Endothelial cell of umbilical vein (primary cell): ENCODE results near the gene TSPAN18. TPM values are rescaled to one million over a fixed set of nuclear protein-coding genes. Genes with fewer than 3 reads are reported as not detected.

Experiments used
- BruUV-seq: library from RNA; stranded (reverse); fragments of 400-500 nt; replicated peaks from 2 replicates; lab custom pipeline; 2021; lab: Mats Ljungman, UMichigan
- CTCF ChIA-PET: fragments of 300-600, 350-600 bp; sonication (Branson Sonifier 250); formaldehyde crosslinking; loops from one replicate; lab custom pipeline; 2021; ENCODE audit warnings: antibody characterized with exemption, inconsistent platforms; lab: Charles Lee
- POLR2A ChIA-PET: fragments of 300-600, 350-600 bp; sonication (Branson Sonifier 250); formaldehyde crosslinking; loops from one replicate; lab custom pipeline; 2021; ENCODE audit warnings: antibody characterized with exemption, inconsistent platforms; lab: Charles Lee
- DNase-seq: peaks from one replicate; pipeline ENCODE4 v3.0.0-alpha.2; 2011; ENCODE audit warnings: low read depth, low spot score
- FAIRE-seq: peaks from 2 replicates; lab custom pipeline; 2011; peaks lifted over from hg19 to GRCh38; lab: Jason Lieb, UNC
- H2AFZ ChIP-seq: 2 replicates; pipeline ENCODE4 v1.6.0; 2012; ENCODE audit warnings: low read depth, low read length, control low read depth, inconsistent platforms
- H3K27ac ChIP-seq: 2 replicates; pipeline ENCODE4 v1.5.1; 2011; ENCODE audit warnings: low read depth, mild to moderate bottlenecking, control low read depth, low read length, moderate library complexity; ENCODE audit not compliant: insufficient read depth
- H3K27me3 ChIP-seq, 2 experiments: 2 replicates each; pipeline versions ENCODE4 v1.6.0 to v1.6.1; 2011; ENCODE audit warnings: low read length in 2 of 2, mixed read lengths in 1 of 2; ENCODE audit not compliant: control insufficient read depth in 2 of 2, insufficient read depth in 2 of 2
- H3K36me3 ChIP-seq, 2 experiments: 2 replicates in 1 of 2; 3 replicates in 1 of 2; pipeline ENCODE4 v1.5.1; 2011; ENCODE audit warnings: low read length in 2 of 2, mild to moderate bottlenecking in 1 of 2, moderate library complexity in 1 of 2; ENCODE audit not compliant: control insufficient read depth in 2 of 2, insufficient read depth in 2 of 2; ENCODE audit errors: extremely low read depth in 1 of 2
- H3K4me1 ChIP-seq: 3 replicates; pipeline ENCODE4 v1.5.1; 2011; ENCODE audit warnings: mild to moderate bottlenecking, low read length; ENCODE audit not compliant: control insufficient read depth, insufficient read depth; ENCODE audit errors: extremely low read depth
- H3K4me2 ChIP-seq: 2 replicates; pipeline ENCODE4 v1.6.1; 2011; ENCODE audit warnings: low read length, control low read depth, mixed read lengths; ENCODE audit not compliant: insufficient read depth
- H3K4me3 ChIP-seq, 3 experiments: fragments of 200-600 bp in 1 of 3; sonication (generic), shearing (Covaris generic) in 1 of 3; replicated peaks in 1 of 3; 2 replicates each; pipeline ENCODE4 v1.5.1; 2011 to 2016; ENCODE audit warnings: control low read depth in 3 of 3, low read length in 3 of 3, mild to moderate bottlenecking in 2 of 3, inconsistent platforms in 1 of 3, low read depth in 1 of 3, moderate library complexity in 1 of 3; ENCODE audit not compliant: insufficient read depth in 1 of 3
- H3K79me2 ChIP-seq: 2 replicates; pipeline ENCODE4 v1.6.0; 2012; ENCODE audit warnings: low read length, inconsistent platforms; ENCODE audit not compliant: control insufficient read depth, insufficient read depth
- H3K9ac ChIP-seq: replicated peaks from 2 replicates; pipeline ENCODE3; 2011; ENCODE audit warnings: low read length, control low read depth; ENCODE audit not compliant: insufficient read depth; ENCODE audit errors: extremely low read depth
- H3K9me1 ChIP-seq: replicated peaks from 3 replicates; pipeline ENCODE4 v1.6.0; 2011; ENCODE audit warnings: mild to moderate bottlenecking, low read length; ENCODE audit not compliant: control insufficient read depth, insufficient read depth; ENCODE audit errors: extremely low read depth
- H3K9me3 ChIP-seq: replicated peaks from 2 replicates; pipeline ENCODE4 v1.5.1; 2012; ENCODE audit warnings: low read length, inconsistent platforms; ENCODE audit not compliant: control insufficient read depth, insufficient read depth
- H4K20me1 ChIP-seq: replicated peaks from 2 replicates; pipeline ENCODE3; 2011; ENCODE audit warnings: mild to moderate bottlenecking, low read length; ENCODE audit not compliant: control insufficient read depth, insufficient read depth; ENCODE audit errors: extremely low read depth
- FOS ChIP-seq: IDR thresholded peaks from 2 replicates; pipeline ENCODE4 v1.6.1; 2011; ENCODE audit warnings: mild to moderate bottlenecking, low read length, moderate library complexity, borderline replicate concordance; ENCODE audit not compliant: insufficient read depth
- JUN ChIP-seq: IDR thresholded peaks from 2 replicates; pipeline ENCODE4 v1.6.1; 2011; ENCODE audit warnings: borderline replicate concordance, low read depth; ENCODE audit not compliant: insufficient read length, insufficient read depth
- MYC ChIP-seq: IDR thresholded peaks from one replicate; pipeline ENCODE4 v1.6.1; 2011; ENCODE audit warnings: mild to moderate bottlenecking, low read depth, low read length
- POLR2A ChIP-seq: IDR thresholded peaks from 2 replicates; pipeline ENCODE4 v1.6.1; 2012; ENCODE audit warnings: low read depth, mild to moderate bottlenecking, control low read depth, low read length
- POLR2AphosphoS5 ChIP-seq: IDR thresholded peaks from 2 replicates; pipeline ENCODE4 v1.6.1; 2012; ENCODE audit warnings: low read depth, mild to moderate bottlenecking, control low read depth, low read length, moderate library complexity; ENCODE audit not compliant: insufficient read depth
- dilution Hi-C: fragments of 300-500 bp; cut with MboI; formaldehyde crosslinking; loops from one replicate; pipeline ENCODE4 v1.15.0; 2019; ENCODE audit warnings: low sequenced_read_pairs; ENCODE audit not compliant: extremely low pct_ligation_motif_present
- intact Hi-C: fragments of 100-400 bp; cut with micrococcal nuclease; formaldehyde crosslinking; loops from one replicate; pipeline ENCODE4 v1.10.0; 2022
- polyA plus RNA-seq, 4 experiments: library from polyadenylated mRNA; depleted of rRNA in 3 of 4; stranded (reverse) in 3 of 4; unstranded in 1 of 4; fragments of >200 nt; gene quantifications; 2 replicates each; pipeline versions ENCODE4 v1.2.1 to v1.2.3, GENCODE V29; 2011 to 2012; ENCODE audit warnings: missing spikeins in 1 of 4
- total RNA-seq: library from RNA; stranded (reverse); gene quantifications from 2 replicates; pipeline ENCODE4 v1.2.3, GENCODE V29; 2021
- TF ChIP-seq, protein P1 (sequence below), 2 donors: IDR thresholded peaks; 1 replicate in 1 of 2; 2 replicates in 1 of 2; pipeline ENCODE4 v1.5.1; 2011; ENCODE audit warnings: low read length in 2 of 2, mild to moderate bottlenecking in 2 of 2, moderate library complexity in 2 of 2, control low read depth in 1 of 2, inconsistent platforms in 1 of 2, low read depth in 1 of 2; ENCODE audit not compliant: insufficient read depth in 1 of 2; ENCODE audit errors: extremely low read depth in 1 of 2
- TF ChIP-seq, protein P2 (sequence below): IDR thresholded peaks from 2 replicates; pipeline ENCODE4 v1.6.1; 2011; ENCODE audit not compliant: insufficient read depth, insufficient read length

TSPAN18 gene
- total and polyA plus RNA-seq, 2 donors (not counting 3 experiments of a cell fraction or from before 2014, with no cell fraction given), result 32.2 to 118 TPM

DNA sequence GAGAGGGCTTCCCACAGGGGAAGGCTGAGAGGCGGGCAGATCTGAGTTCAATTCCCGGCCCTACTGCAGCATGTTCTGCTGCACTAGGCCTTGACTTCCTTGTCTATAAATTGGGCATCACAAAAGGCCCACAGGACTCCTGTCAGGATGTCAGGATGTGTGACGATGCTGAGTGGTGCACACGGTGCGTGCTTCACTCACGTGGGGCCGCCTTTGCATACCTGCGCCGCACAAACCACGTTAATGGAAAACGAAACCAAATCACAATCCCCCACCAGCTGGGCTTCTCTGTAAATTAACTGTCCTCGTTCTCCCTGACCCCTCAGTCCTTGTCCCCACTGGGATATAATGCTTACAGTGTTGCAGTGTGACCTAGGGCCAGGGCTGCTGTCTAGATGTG, 32.3 kb upstream of the TSPAN18 start:
- Histone ChIP-seq H3K4me1 (no peaks in the 10 kb centered on the region), H3K79me2 (no peaks in the 10 kb centered on the region), H4K20me1 (no peaks in the 10 kb centered on the region), H3K27ac (no peak overlapping the region), H3K9ac (no peak overlapping the region), H3K4me2 (no peak overlapping the region), H3K9me3 (no peaks in the 10 kb centered on the region), H3K4me3 (no peak overlapping the region), H3K36me3 (no peaks in the 10 kb centered on the region), H2AFZ (no peak overlapping the region), H3K9me1 (no peaks in the 10 kb centered on the region), H3K27me3 (peaks cover 0 to under 1% of the 10 kb centered on the region in 2 experiments)
- FAIRE-seq (no peak), DNase-seq (no peak)
- intact Hi-C loops, result no loop called here
- POLR2A ChIA-PET, result no interaction called here
- dilution Hi-C loops, result no loop called here
- TF ChIP-seq POLR2A (no peak), MYC (no peak), POLR2AphosphoS5 (no peak), FOS (no peak), JUN (no peak)
- TF ChIP-seq, protein P1, sequence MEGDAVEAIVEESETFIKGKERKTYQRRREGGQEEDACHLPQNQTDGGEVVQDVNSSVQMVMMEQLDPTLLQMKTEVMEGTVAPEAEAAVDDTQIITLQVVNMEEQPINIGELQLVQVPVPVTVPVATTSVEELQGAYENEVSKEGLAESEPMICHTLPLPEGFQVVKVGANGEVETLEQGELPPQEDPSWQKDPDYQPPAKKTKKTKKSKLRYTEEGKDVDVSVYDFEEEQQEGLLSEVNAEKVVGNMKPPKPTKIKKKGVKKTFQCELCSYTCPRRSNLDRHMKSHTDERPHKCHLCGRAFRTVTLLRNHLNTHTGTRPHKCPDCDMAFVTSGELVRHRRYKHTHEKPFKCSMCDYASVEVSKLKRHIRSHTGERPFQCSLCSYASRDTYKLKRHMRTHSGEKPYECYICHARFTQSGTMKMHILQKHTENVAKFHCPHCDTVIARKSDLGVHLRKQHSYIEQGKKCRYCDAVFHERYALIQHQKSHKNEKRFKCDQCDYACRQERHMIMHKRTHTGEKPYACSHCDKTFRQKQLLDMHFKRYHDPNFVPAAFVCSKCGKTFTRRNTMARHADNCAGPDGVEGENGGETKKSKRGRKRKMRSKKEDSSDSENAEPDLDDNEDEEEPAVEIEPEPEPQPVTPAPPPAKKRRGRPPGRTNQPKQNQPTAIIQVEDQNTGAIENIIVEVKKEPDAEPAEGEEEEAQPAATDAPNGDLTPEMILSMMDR (IDR thresholded peaks at IDR 0.05; ENCODE audit: extremely low read depth in 1 of 2, insufficient read depth in 1 of 2, low read depth in 1 of 2, low read length in 2 of 2), result no peak
- TF ChIP-seq, protein P2, sequence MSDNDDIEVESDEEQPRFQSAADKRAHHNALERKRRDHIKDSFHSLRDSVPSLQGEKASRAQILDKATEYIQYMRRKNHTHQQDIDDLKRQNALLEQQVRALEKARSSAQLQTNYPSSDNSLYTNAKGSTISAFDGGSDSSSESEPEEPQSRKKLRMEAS, result no peak
- no TSS peak for BruUV-seq
- CTCF ChIA-PET, result interaction anchor here (1.2 kb wide), 1 partner anchor 12 kb away, joined by 4 read pairs; no protein-coding TSS in a partner anchor
